ENCODE measurements around the gene UNC5C.

DNA sequence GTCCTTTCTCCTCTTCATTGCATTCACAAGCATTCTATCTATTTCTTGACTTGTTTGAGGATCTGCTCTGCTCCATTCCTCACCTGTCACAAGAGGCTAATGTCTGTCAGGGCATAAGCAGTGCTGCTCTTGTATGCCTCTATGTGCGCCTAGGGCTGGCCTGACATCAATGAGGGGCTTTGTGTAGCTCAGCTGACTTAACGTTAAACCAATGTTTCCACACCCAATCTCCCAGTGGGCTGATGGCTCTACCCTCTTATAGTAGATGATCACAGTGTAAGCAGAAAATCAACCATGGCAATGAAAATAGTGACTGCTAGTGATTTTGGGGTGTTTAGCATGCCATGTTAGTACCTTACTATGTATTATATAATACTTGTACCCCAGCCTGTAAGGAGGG, 139.0 kb downstream of the UNC5C start:
- TF ChIP-seq POLR2A (IDR thresholded peaks at IDR 0.05), result no peak
- no peak for TF ChIP-seq EP300 (IDR thresholded peaks at IDR 0.05)
- TF ChIP-seq, protein P1, sequence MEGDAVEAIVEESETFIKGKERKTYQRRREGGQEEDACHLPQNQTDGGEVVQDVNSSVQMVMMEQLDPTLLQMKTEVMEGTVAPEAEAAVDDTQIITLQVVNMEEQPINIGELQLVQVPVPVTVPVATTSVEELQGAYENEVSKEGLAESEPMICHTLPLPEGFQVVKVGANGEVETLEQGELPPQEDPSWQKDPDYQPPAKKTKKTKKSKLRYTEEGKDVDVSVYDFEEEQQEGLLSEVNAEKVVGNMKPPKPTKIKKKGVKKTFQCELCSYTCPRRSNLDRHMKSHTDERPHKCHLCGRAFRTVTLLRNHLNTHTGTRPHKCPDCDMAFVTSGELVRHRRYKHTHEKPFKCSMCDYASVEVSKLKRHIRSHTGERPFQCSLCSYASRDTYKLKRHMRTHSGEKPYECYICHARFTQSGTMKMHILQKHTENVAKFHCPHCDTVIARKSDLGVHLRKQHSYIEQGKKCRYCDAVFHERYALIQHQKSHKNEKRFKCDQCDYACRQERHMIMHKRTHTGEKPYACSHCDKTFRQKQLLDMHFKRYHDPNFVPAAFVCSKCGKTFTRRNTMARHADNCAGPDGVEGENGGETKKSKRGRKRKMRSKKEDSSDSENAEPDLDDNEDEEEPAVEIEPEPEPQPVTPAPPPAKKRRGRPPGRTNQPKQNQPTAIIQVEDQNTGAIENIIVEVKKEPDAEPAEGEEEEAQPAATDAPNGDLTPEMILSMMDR (IDR thresholded peaks at IDR 0.05), result no peak
- TF ChIP-seq POLR2AphosphoS5 (IDR thresholded peaks at IDR 0.05), result no peak
